Mucosa of gallbladder (tissue), 1 donor: ENCODE data around the gene LIMS2. TPM values are rescaled to one million over a fixed set of nuclear protein-coding genes. Genes with fewer than 3 reads are reported as not detected.

Experiments used
- DNase-seq: peaks from one replicate; pipeline ENCODE4 v3.0.0-alpha.2; 2020; ENCODE audit warnings: low spot score
- total RNA-seq: library from RNA; stranded (reverse); gene quantifications from one replicate; pipeline ENCODE4 v1.2.1, GENCODE V29; 2021
- donor health status: DM: no; HTN: no; CAD: no.

The LIMS2 gene
- total RNA-seq, 1 donor from 2014 or later, result 104 TPM

- DNase-seq, result no peak
These were observed 52.6 kb downstream of the LIMS2 start for GRCh38 chr2:127622561-127623387.

DNA sequence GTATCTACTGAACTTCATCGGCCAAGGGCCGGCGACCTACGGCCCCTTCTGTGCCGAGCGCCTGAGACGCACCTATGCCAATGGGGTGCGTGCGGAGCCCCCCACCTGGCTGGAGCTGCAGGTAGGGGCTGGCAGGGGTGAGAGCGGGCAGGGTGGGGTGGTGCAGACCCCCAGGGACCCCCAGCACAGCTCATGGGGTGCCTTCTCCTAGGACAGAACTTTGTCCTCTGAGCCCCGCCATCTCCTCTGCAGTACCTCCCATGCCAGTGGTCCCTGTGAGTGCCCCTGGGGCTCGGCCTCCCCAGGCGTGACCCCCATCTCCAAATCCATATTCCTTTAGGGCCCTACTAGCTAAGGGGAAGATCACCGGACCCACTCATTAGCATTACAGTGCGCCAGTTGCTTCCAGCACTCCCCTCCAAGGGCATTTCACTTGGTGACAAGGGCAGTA is 53.3 kb downstream of the LIMS2 start:
- DNase-seq, result no peak

DNA sequence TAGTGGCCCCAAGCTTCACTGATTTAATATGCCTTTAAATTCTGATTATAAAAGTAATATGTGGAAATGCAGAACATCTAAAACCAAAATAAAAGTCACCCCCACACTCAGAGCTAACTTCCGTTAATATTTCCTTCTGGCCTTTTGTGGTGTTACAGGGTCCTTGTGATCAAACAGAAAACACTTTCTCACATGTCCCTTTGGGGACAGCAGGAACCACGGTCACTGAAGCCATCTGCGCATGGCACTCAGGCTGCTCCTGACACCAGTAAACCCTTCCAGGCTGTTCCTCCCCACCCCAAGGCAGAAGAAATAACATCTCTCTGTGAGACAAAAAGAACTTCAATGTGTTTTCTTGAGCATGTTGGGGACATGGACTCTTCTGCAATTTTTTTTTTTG is 54.5 kb downstream of the LIMS2 start:
- DNase-seq, result no peak

DNA sequence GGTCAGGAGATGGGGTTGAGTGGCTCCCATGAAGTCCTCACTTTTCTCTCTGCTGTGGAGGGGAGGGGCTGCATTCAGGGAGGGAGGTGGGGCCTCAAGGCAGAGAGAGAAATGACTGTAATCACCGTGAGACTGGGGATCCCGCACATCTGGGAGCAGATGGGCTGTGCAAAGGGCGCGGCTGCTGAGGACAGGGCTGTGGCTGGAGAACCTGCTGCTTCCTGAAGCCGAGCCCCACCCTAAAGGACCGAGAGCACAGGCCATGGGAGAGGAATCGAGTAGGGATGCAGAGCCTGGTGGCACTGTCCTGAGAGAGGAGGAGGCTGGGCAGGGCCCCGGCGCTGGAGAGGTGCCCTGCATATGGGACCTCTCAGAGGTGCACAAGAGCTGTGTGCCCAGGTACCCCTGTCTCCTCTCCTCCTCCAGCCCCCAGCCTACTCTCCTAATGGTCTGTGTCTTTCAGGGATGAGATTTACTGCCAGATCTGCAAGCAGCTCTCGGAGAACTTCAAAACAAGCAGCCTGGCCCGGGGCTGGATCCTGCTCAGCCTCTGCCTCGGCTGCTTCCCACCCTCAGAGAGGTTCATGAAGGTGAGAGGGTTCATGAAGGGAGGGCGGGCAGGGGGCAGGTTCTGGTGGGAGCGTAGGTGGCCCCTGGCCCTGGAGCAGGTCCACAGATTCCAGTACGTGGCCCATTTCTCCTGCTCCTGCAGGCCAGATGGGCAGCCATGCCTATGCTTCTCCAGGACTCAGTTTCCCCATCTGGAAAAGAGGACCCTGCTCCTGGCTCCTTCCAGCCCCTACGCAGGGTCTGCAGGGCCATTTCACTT is 55.2 kb downstream of the LIMS2 start:
- DNase-seq, result no peak

- no peak for DNase-seq
These were observed 56.1 kb downstream of the LIMS2 start for GRCh38 chr2:127619203-127619590.

DNA sequence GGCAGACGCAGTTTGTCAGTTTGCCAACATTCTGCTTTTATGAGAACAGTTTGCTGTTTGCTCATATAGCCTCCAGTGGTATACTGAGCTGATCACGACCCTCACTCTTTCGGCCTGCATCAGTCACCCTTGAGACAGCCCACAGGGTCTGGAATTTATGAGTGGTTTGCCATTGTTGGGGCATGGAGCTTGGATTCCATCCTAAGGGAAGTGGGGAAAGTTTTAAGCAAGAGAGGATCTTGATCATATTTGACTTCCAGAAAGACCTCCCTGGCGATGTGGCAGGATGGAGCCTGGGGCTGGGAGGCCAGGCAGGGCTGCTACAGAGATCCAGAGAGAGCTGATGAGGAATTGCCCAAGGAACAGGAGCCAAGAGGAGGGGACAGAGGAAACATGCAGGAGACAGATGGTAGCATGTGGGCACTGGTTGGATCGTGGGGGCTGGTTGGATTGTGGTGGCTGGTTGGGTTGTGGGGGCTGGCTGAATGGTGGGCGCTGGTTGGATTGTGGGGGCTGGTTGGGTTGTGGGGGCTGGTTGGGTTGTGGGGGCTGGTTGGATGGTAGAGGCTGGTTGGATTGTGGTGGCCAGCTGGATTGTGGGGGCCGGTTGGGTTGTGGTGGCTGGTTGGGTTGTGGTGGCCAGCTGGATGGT is 56.7 kb downstream of the LIMS2 start:
- DNase-seq, result no peak

DNA sequence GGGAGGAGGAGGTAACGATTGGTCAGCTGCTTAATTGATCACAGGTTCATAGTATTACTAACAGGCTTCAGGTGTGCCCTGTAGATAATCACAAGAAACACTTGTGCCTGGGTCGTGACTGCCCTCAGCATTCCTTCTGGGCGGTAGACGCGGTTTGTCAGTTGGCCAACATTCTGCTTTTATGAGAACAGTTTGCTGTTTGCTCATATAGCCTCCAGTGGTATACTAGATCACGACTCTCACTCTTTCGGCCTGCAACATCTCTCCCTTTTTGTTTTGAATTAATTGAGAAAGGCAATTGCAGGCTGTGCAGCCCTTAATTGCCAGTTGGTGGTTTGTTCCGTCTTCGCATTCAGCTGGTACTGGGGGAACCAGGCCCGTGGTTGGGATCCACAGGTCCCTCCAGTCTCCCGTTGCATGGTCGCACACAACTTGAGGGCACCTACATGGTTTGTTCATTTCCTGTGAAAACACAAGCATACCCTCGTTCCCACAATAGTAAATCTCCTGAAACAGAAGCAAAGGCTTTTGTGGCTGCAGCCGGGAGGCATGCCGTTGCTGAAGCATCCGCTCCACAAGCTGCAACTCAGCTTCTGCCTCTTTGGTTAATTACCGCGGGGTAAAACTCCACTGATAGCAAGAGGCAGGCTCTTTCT is 59.7 kb downstream of the LIMS2 start:
- DNase-seq, result no peak

- DNase-seq, result no peak
These were observed 60.6 kb downstream of the LIMS2 start for GRCh38 chr2:127614731-127615130.

GRCh38 chr2:127614246-127614645 is 61.1 kb downstream of the LIMS2 start:
- no peak for DNase-seq

GRCh38 chr2:127612111-127612822 is 63.1 kb downstream of the LIMS2 start:
- no peak for DNase-seq

DNA sequence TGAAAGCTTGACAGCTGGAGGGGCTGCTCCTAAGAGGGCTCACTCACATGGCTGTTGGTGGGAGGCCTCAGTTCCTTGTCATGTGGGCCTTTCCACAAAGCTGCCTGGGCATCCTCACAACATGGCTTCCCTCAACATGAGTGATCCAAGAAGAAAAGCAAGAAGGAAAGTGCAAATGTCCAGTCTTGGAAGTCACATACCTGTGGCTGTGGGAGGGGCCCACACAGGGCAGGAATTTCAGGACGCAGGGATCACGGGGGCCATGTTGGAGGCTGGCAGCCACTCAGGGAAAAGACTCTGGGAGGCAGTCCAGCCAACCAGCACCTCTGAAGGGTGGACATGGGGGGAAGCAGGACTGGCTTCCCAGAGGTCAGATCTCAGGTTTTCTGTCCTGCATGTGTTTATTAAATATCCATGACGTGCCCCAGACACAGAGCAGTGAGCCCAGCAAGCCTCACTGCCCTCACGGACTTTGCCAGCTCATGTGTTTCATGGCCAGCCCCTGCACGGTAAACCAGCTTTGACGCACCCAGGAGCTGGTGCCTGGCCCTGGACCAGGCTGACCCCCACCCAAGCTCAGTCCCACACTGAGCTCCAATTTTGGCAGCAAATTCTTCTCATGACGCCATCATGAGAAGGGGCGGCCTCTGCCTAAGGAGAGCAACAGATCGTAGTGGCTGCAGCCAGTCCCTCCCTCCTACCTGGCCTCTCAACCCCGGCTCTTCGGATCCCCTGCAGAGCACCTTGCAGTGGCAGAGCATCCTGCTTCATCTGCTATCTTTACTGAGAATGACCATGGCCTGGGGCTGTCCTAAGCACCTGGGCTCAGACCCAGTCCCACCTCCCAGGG is 64.0 kb downstream of the LIMS2 start:
- no peak for DNase-seq

- DNase-seq, result no peak
These were observed 64.8 kb downstream of the LIMS2 start for GRCh38 chr2:127610561-127610960.

GRCh38 chr2:127609818-127610217 is 65.5 kb downstream of the LIMS2 start:
- no peak for DNase-seq

GRCh38 chr2:127609031-127609751 is 66.1 kb downstream of the LIMS2 start:
- DNase-seq, result no peak

DNA sequence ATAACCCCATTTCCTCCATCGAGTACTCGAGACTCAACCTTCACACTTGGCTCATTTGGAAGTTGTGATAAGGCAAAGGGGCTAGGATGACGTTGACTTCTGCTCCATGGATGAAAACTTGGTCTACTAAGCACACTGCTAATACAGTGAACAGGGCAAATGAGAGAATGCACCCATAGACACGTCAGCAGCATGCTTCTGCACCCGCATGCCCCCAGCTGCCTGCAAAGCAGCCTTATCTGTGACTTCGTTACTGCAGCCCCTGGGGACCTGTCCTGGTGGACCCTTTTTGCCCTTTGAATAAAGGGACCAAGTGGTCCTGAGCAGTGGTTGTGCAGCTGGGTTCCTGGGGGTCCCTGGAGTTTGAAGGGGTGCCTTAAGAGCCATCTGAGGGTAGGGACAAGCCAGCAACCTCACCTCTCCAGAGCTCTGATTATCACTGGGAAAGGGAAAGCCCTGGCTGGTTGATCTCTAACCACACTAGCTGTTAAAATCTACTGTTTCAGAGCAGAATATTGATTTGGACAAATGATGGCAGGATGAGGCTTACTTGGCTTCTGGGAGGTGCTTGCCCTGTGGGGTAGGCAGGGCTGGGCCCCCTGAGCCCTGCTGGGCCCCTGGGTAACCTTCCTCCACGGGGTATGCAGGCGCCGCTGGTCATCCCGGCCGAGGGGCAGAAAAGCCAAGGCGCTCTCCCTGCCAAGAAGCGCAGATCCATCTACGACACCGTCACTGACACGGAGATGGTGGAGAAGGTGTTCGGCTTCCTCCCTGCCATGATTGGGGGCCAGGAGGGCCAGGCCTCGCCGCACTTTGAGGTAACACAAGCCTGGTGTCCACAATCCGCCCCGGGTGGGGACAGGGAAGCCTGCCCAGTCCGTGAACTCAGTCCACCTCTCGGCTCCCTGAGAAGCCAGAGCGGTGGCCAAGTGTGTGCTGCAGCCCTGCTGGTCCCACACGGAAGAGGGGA is 67.0 kb downstream of the LIMS2 start:
- no peak for DNase-seq

DNA sequence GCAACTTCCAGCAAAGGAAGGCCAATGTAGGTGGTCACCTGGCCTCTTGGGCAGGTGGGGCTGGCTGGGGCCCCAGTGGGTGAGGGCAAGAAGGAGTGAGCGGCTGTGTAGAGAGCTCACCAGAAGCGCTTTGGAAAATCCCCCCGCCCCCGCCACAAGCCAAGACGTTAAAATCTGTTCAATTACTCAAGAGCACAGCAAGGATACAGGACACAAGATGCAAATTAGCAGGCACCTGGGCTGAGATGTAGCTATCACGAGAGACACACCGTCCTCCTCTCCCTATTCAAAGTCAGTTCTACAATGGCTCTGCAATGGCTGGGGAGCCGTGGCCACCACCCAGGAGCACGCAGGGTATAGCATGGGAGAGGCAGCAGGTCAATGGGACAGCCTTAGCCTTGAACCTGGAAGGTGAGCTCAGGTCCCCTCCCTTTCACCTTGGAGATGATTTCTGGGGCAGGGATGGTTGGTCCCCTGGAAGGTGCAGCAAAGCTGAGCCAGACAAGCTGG is 67.9 kb downstream of the LIMS2 start:
- DNase-seq, result no peak

DNA sequence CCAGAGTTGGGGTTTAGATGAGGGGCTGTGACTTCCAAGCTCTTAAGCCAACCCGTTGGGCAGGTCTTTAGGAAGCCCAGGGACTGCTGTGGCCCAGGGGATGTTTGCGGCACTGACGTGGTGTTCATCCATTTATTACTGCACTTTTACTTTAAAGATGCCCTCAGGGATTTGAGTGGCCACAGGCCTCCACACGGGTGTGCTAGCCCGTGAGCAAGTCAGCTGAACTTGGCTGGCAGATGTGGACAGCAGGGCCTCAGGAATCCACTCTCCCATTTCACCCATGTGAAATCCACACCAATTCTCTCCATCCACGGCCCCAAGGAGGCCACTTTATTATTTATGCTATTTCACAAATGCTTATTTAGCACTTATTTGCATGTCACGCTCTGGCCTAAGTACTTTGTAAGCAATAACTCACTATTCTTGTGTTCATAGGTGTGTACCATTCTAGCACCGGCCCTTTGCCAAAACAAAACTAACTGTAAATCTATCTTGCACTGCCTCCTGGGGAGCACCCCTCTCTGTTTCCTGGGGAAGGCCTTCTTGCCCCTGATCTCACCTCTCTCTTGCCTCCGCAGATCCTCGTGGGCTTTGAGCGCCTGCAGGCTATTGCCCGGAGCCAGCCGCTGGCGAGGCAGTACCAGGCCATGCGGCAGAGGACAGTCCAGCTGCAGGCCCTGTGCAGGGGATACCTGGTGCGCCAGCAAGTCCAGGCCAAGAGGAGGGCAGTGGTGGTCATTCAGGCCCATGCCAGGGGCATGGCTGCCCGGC is 68.5 kb downstream of the LIMS2 start:
- DNase-seq, result no peak
